NT2/D1 (cell line): ENCODE data around the gene PHAF1.

Experiments used
- DNase-seq: peaks from one replicate; pipeline ENCODE4 v3.0.0-alpha.2; 2011; ENCODE audit warnings: low read depth, low spot score
- H3K27me3 ChIP-seq: 2 replicates; pipeline ENCODE4 v1.6.0; 2011; ENCODE audit warnings: mild to moderate bottlenecking; ENCODE audit not compliant: insufficient read length, insufficient read depth
- H3K36me3 ChIP-seq: 2 replicates; pipeline ENCODE4 v1.6.1; 2011; ENCODE audit warnings: mild to moderate bottlenecking, low read length, mixed read lengths; ENCODE audit not compliant: insufficient read depth, insufficient read length
- H3K4me1 ChIP-seq: 2 replicates; pipeline ENCODE4 v1.5.1; 2011; ENCODE audit not compliant: insufficient read depth, insufficient read length
- H3K4me3 ChIP-seq: 2 replicates; pipeline ENCODE4 v1.5.1; 2011; ENCODE audit warnings: low read depth; ENCODE audit not compliant: insufficient read length
- H3K9ac ChIP-seq: 2 replicates; pipeline ENCODE4 v1.6.0; 2011; ENCODE audit warnings: low read depth; ENCODE audit not compliant: insufficient read length
- H3K9me3 ChIP-seq: 2 replicates; pipeline ENCODE4 v1.5.1; 2011; ENCODE audit warnings: mild to moderate bottlenecking, low read length; ENCODE audit not compliant: insufficient read depth
- SUZ12 ChIP-seq: IDR thresholded peaks from 2 replicates; pipeline ENCODE4 v1.6.1; 2011; ENCODE audit not compliant: insufficient read length, insufficient read depth; ENCODE audit errors: extremely low read depth
- YY1 ChIP-seq: IDR thresholded peaks from 2 replicates; pipeline ENCODE4 v1.6.1; 2011; ENCODE audit not compliant: insufficient read length, insufficient read depth
- ZNF274 ChIP-seq: IDR thresholded peaks from 2 replicates; pipeline ENCODE4 v1.6.1; 2011; ENCODE audit warnings: mild to moderate bottlenecking, low read depth, low read length

The PHAF1 gene

DNA sequence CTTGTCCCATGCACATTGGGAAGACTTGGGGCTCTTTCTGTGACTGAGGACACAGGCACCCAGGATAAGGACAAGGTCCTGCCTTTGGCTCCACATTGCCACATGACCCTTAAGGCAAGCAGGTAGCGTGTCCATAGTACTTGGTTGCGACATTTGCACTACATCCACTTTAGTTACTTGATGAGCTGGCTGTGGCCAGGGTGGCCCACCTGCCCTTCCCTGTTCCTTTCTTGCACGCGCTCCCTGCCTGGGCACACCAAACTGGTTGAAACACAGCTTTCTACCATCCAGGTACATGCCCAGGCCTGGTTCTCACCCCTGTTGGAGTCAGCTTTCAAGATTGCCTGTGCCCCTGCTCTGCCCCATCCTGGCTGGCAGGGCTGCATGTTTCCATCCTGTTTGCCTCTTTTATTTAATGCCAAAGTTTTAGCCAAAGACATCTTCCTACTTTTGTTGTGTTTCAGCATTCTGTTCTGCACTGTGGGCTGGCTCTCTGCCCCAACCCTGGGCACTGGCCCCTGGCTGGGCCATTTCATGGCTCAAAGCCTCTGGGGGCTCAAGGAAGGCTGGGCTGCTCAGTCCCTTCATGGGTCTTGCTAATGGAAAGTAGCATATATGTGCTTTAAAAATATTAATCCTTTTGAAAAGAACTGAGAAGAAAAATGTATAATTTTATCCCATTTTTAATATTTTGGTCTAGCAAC, 37.8 kb downstream of the PHAF1 start:
- no peak for DNase-seq
- H3K9ac ChIP-seq: no peak overlapping the region
- no peaks in the 10 kb centered on the region; the same call in 1 of the 2 replicates for H3K9me3 ChIP-seq
- no peak overlapping the region for H3K4me3 ChIP-seq
- peaks cover 12% of the 10 kb centered on the region for H3K4me1 ChIP-seq
- peaks cover 73% of the 10 kb centered on the region for H3K36me3 ChIP-seq
- H3K27me3 ChIP-seq: peaks cover 6% of the 10 kb centered on the region
- no peak for TF ChIP-seq YY1
- TF ChIP-seq SUZ12: no peak
- TF ChIP-seq ZNF274: no peak

DNA sequence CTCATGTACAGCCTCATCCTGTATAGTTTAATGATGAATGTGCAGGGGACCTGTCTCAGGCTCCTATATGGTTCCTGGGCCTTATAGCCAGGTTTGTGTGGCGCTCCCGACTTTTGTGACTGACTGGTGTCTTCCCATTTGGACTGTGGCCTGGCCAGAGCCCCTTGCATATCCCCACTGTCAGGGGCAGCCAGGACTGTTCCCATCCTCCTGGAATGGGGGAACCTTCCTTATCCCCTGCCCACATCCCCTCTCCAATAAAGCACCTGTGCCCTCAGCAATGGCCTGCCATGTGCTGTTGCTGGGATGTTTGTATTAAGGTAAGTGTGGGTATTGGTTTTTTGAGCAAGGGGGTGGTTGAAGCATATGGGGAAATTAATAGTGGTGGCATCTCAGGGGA, 38.5 kb downstream of the PHAF1 start:
- TF ChIP-seq YY1 (no peak), SUZ12 (no peak), ZNF274 (no peak)
- H3K36me3 ChIP-seq: peaks cover 66% of the 10 kb centered on the region

DNA sequence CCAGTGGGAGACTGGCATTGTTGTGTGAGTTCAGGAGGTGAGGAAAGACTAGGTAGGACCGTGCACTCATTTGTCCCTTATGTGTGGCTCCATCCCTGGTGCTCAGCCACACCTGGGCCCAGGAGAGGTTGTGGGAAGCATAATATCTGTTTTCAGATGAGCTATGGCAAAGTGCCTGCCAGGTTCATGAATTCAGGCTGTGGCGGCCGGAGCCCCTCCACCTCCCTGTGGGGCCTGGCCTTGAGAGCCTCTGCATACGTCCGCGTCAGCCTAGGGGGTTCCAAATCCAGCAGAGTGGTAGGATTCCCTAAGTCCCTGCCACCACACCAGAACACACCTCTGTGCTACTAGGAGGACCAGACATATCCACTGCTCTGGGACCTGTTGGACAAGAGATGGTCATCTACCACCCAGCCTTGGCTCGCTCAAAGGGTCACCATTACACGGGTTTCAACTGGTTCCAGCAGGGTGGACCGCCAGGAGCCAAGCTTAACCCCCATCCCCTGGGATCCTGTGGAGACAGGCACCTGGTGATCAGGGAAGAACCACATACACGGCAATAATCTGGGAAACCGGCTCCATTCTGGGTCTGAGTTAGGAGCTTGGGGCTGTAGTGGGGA, 39.0 kb downstream of the PHAF1 start:
- H3K27me3 ChIP-seq: peaks cover 16% of the 10 kb centered on the region
- no peak overlapping the region for H3K4me3 ChIP-seq
- TF ChIP-seq SUZ12: no peak
- no peak overlapping the region for H3K9ac ChIP-seq
- no peak for DNase-seq
- H3K4me1 ChIP-seq: peaks cover 12% of the 10 kb centered on the region
- H3K36me3 ChIP-seq: peaks cover 62% of the 10 kb centered on the region
- no peaks in the 10 kb centered on the region; the same call in 1 of the 2 replicates for H3K9me3 ChIP-seq

More for the DNA sequence above, 38.5 kb downstream of the PHAF1 start:
- H3K4me3 ChIP-seq: no peak overlapping the region
- no peak overlapping the region for H3K9ac ChIP-seq
- H3K4me1 ChIP-seq: peaks cover 12% of the 10 kb centered on the region
- DNase-seq: no peak
- no peaks in the 10 kb centered on the region; the same call in 1 of the 2 replicates for H3K9me3 ChIP-seq
- peaks cover 12% of the 10 kb centered on the region for H3K27me3 ChIP-seq

DNA sequence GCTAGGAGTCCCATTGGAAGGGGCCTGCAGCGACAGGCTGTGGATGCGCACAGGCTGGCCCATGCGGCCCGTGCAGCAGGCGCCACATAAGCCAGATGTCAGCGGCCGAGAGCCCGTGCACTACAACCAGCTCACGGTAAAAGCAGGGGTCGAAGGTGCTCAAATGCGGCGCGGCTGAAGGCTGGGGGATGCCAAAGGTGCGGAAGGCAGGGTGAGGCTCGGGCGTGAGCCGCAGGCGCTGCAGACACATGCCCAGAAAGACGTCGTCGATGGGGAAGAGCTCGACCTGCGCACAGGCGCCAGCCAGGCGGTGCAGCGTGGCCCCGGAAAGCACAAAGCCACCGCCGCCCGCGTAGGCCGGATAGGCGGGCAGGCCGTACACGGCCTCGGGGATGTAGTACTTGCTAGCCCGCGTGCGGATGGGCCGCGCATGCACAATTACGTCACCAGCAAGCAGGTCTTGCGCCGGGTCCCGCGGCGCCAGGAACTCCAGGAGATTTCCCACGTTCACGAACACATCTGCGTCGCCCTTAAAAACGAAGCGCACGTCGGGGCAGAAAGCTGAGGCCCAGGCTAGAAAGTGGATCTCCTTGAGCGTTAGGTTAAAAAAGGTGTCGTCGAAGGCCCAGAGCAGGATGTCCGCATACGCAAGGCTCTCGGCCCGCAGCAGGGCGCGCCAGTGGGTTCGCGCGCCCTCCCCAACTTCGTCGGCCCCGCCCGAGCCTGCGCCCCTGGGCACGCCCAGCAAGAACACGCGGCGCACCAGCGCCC, 39.7 kb downstream of the PHAF1 start:
- Histone ChIP-seq H3K27me3 (peaks cover 23% of the 10 kb centered on the region), H3K9ac (peak overlapping the region; percentile 29), H3K4me1 (peaks cover 12% of the 10 kb centered on the region), H3K9me3 (no peaks in the 10 kb centered on the region; the same call in 1 of the 2 replicates), H3K4me3 (peak overlapping the region; percentile 75), H3K36me3 (peaks cover 56% of the 10 kb centered on the region)
- TF ChIP-seq ZNF274: no peak
- DNase-seq: no peak

DNA sequence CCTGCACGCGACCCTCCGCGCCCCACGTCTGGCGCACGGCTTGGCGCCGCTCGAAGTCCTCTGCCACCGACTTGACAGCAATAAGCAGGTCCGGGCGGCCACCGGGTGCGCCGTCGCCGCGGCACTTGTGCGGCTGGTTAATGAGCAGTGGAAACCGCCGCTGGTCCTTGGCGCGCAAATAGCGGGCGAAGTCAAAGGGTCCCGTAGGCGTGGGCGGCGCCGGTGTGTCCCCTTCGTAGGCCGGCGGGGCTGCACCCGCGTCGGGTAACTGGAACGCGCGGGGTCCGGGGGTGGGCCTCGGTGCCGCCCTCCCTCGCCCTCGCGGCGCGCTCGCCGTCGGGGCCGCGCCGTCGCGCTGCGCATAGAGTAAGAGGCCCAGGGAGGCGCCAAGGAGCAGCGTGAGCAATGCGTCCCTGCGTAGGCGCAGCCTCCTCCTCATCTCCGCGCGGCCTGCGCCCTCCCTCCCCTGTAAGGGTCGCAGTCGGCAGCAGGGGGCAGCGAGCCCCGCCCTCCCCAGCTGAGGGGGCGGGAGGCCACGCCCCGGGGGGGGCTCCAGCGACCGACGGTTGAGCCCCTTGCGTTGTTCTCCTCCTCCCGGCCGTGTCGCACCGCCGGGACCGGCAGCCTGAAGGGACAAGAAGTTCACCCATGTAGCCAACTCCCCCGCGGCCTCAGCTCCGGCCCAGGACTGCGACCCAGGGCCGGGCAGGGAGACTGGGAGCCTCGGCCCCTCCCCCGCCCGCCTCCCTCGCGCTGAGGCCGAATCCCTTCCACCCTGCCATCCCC, 40.5 kb downstream of the PHAF1 start:
- peak overlapping the region; percentile 96 for H3K9ac ChIP-seq
- DNase-seq: no peak
- peaks cover 12% of the 10 kb centered on the region for H3K4me1 ChIP-seq
- peaks cover 31% of the 10 kb centered on the region for H3K27me3 ChIP-seq
- H3K36me3 ChIP-seq: peaks cover 48% of the 10 kb centered on the region
- peak overlapping the region; percentile 75 for H3K4me3 ChIP-seq
- TF ChIP-seq SUZ12 (no peak), YY1 (no peak), ZNF274 (no peak)
- H3K9me3 ChIP-seq: no peaks in the 10 kb centered on the region; the same call in 1 of the 2 replicates

DNA sequence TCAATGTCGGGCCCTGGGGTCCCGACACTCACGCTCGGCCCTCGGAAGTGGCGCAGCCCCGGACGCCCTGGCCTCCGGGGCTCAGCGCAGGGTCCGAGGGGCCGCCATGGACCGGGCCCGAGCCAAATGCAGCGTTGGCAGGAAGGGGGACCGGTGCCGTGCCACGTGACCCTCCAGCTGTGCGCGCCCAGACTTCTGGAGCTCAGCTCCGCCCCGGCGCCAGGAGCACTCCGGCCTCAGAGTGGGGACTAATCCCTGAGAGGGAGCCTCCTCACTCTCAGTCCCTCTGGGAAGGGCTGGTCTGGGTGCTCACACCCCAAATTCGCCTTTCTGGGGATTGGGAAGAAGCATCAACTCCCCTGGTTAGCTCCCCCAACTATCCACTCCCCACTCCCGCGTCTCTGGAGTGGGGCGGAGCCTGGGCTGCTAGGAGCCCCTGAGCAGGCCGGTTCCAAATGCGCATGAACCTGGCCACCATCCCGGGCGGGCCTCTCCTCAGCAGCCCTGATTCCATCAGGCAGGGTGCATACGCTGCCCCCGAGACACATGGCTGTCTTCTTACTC, 41.2 kb downstream of the PHAF1 start, which contains the start of gene B3GNT9:
TSS of gene B3GNT9 (minus strand) at position 166 of the 564 bp plus-strand sequence. CDS start 513 bp downstream, outside the sequence.
- Histone ChIP-seq H3K4me3 (peak within 1 kb of the TSS; percentile 75), H3K9me3 (no peaks in the 10 kb centered on the region; the same call in 1 of the 2 replicates), H3K36me3 (peaks cover 42% of the 10 kb centered on the region), H3K4me1 (peaks cover 16% of the 10 kb centered on the region), H3K27me3 (peaks cover 37% of the 10 kb centered on the region), H3K9ac (peak within 1 kb of the TSS; percentile 96)
- DNase-seq: no peak
- TF ChIP-seq ZNF274 (no peak), YY1 (no peak), SUZ12 (no peak)
